HG02938 (cell line): ENCODE results near the gene AKT1.
"Not testable (repeated sequence)": the region's sequence is repeated elsewhere in the genome, so short reads cannot be mapped to it uniquely, and the experiment has no call there.

ENCODE experiments used
- ATAC-seq: cut with Tn5 transposase; IDR thresholded peaks from one replicate; pipeline ENCODE4 v1.9.1; 2021; ENCODE audit warnings: mild to moderate bottlenecking, moderate library complexity; ENCODE audit not compliant: unreplicated experiment

AKT1 gene

DNA sequence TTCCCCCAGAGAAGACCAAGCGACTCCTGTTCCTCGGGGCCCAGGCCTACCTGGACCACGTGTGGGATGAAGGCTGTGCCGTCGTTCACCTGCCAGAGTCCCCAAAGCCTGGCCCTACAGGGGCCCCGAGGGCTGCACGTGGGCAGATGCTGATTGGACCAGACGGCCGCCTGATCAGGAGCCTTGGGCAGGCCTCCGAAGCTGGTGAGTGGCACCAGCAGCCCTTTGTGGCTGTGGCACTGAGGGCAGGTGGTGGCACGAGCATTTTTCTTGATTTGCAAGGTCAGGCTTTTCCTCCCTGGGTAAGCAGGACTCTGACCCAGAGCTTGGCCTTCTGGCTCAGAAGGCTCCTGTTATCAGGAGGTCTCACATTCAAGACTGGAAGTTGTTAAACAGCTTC lies 39.9 kb downstream of the AKT1 start:
- ATAC-seq, result no peak

DNA sequence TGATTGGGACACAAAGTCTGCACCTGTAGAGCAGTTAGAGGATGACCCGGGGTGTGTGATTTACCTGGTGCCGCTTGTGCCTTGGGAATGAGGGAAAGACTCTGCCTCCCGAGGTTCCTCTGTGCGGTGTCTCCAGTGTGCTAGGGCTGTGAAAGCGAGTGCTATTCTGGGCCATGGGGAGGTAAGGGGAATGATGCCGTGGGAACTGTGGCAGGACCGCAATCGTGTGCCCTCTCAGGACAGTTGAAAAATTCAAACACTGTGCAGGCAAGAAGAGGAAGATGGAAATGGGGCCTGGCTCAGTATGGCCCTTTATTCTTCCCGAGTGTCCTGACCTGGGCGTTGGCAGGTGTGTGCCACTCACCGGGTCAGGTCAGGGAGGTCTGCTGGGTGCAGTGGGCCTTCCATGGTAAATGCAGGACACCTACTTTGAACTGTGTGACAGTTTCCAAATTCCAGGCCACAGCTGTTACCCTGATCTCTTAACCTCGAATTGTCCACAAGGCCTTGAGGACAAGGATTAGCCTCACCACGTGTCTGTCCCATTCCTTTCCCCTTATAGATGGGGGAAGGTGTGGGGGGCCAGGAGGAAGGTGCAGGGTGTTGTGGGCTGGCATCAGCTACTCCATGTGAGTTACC lies 41.2 kb downstream of the AKT1 start:
- no peak for ATAC-seq

DNA sequence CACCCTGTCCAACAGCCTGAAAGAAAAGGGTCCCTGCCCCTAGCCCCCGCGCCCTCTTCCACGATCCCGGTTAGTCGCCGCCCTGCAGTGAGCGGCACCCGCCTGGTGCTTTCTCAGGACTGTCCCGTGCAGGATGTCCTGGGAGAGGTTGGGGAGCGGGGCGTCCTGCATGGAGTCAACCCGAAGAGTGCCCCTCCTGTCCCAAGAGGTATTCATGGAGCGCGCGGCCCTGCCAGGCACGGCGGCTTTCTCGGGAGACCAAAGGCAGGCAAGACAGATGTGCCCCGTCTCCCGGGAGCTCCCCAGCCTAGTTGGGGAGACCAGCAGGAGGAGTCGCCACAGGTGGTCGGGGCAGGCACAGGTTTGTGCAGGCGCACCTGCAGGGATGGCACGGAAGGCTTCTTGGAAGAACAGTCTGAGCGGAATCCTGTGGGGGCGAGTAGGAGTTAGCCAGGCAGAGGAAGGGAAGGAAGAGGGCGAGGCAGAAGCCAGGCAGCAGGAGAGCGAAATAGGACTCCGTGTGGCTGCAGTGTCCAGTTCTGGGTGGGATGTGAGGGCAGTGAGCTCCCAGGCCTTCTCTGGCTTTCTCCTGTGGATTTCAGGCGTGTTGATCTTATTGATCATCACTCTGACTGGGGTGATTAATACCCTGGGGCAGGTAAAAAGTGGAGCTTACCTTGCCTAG lies 41.9 kb downstream of the AKT1 start:
- no peak for ATAC-seq

DNA sequence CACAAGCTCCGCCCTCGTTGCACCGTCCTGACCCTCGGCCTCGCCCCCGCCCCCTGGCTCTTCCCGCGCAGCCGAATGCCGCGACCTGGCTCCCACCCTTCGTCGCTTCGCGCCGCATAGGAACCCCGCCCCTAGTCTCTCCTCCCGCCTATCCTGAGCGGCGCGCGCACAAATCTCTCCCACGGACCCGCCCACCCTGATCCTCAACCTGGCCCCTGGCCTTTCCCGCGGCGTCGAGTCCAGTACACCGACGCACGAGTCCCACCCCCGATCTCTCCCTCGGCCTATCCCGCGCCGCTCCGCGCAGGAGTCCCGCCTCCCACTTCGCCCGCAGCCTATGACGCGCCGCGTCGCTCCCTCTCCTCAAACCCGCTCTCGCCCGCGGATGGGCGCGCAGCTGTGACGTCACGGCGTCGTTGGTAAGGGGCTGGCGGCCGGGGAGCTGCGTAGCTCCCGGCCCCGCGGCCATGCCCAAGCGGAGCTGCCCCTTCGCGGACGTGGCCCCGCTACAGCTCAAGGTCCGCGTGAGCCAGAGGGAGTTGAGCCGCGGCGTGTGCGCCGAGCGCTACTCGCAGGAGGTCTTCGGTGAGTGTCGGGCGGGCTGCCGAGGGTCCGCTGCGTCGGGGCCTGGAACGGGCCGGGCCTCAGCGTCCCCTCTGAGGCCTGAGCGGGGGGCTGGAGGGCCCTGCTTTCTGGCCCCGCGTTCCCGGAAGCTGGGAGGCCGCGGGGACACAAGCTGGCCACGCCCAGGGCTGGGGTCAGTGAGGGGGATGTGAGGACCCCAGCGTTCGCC lies 42.6 kb downstream of the AKT1 start, which contains the start of gene SIVA1:
TSS of gene SIVA1 (plus strand) at position 413 of the 793 bp plus-strand sequence. CDS start at position 468, 55 bp downstream.
- peak; percentile 88 for ATAC-seq

DNA sequence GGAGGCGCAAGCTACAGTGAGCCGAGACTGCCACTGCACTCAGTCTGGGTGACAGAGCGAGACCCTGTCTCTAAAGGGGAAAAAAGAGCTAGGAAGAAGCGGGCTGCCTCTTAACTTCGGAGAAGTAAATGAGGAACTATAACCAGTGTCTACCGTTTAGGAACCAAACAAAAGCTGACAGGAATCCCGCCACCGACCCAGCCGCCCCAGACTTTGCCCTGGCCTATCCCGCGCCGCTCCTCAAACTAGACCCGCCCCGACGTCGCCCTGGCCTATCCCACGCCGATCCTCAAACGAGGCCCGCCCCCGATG lies 43.2 kb downstream of the AKT1 start:
- peak; percentile 77 for ATAC-seq

DNA sequence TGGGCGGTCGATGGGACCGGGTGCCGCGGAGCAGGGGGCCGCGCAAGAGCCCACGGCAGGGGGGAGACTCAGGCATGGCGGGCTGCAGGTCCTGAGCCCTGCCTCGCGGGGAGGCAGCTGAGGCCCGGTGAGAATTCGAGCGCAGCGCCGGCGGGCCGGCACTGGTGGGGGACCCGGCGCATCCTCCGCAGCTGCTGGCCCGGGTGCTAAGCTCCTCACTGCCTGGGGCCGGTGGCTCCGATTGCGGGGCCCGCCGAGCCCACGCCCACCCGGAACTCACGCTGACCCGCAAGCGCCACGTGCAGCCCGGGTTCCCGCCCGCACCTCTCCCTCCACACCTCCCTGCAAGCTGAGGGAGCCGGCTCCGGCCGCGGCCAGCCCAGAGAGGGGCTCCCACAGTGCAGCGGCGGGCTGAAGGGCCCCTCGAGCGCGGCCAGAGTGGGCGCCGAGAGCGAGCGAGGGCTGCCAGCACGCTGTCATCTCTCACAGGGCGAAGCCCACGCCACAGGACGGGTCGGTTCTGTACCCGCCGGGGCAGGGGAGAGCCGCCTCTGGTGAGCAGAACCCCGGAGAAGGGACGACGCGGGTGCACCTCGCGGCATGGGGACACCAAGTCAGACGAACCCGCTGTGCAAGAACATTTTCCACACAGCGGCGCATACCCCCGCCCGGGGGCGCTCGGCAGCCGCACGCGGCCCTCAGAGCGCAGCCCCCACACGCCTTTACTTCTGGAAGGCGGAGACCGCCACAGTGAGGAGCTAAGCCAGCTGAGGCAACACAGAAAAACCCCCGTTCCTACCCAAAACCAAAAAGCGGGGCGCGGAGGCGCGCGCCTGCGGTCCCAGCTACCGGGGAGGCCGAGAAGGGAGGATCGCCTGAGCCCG lies 43.8 kb downstream of the AKT1 start:
- no peak for ATAC-seq

DNA sequence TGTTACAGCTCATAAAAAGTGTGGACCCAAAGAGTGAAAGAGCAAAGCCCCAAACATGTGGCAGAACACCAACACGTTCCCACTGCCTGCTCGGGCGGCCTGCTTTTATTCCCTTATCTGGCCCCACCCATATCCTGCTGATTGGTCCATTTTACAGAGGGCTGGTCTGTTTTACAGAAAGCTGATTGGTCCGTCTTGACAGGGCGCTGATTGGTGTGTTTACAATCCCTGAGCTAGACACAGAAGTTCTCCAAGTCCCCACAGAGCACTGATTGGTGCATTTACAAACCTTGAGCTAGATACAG lies 44.8 kb downstream of the AKT1 start:
- ATAC-seq, result not testable (repeated sequence)

DNA sequence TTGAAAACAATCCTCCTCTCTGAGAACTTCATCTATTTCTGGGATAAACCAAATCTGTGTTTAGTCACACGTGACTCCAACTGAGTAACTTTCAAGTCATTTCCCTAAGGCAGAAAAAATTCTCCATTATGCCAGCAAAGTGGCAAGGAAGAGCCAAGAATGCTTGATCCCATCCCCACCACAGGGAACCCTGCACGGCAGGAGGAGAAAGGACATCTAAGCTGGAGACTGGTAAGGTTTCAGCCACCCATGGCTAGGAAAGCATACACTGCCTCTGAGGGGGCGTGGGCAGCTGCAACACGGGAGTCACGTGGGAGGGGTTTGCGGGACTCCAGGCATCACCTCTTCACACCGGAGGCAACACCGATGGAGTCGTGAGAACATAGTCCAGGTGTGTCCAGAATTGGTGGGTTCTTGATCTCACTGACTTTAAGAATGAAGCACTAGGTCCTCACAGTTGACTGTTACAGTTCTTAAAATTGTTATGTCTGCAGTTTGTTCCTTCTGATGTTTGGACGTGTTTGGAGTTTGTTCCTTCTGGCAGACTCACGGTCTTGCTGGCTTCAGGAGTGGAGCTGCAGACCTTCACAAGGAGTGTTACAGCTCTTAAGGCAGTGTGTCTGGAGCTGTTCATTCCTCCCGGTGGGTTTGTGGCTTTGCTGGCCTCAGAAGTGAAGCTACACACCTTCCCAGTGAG lies 45.3 kb downstream of the AKT1 start:
- no peak for ATAC-seq

DNA sequence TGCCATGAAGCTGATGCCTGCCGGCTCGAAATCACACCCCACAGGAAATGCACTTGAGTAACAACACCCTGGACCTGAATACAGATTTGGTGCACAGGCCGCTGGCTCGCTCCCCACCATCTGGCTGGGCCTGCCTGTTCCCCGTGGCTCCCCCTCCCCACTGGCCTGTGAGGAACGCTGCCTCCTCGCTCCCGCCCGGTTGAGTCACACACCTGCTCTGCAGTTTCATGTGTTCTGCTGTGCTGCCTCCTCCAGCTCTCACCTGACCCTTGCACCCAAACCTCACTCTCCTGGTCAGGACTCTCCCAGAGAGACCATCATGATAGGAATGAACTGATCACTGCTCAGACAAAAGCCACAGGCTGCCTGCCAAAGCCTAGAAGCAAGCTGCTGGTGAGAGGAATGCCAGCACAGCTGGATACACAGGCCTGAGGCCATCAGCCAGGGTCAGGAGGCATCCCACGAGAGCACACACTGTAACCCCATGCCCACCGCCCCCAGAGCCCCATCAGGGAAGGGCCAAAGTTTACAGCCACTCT lies 46.4 kb downstream of the AKT1 start:
- ATAC-seq, result no peak

DNA sequence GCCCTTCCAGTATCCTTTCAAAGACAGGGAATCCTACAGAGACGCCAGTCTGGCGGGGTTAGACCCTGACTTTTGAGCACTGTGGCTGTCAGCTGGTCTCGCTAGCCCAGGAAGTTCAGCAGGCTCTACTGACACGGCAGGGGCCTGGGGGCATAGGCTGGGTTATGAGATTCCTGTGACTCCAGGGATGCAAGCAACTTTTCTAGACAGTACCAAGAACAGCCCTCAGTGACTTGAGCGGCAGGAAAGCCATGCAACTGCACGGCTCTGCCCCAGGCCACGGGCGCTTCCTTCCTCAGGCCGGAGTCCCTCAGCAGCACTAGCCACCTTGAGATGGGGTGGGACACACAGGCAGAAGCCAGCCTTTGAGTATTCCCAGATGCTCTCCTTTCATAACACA lies 47.7 kb downstream of the AKT1 start:
- no peak for ATAC-seq

DNA sequence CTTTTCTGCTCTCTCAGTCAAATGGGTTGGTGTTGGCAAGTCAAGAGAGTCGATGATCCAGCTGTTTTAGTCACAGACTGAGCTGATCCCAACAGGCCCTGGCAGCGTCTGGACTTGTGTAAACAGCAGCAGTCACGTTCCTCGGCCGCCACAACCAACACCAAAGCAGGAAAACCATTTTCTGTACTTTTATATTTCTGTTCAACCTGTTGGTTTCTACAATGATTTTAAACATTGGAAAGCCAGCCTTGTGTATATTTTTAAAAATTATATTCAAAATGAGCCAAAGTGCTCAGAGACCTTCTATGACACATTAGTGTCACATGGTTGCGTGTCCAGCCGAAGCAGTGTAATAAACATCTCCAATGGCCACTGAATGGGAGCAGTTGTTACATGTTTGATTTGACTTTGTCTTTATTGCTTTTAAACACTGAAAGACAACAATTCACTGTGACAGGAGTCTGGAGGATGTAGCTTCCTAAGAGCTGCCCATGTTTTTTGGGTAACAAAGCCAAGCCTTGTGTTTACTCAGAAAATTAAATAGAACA lies 48.5 kb downstream of the AKT1 start:
- ATAC-seq, result no peak

DNA sequence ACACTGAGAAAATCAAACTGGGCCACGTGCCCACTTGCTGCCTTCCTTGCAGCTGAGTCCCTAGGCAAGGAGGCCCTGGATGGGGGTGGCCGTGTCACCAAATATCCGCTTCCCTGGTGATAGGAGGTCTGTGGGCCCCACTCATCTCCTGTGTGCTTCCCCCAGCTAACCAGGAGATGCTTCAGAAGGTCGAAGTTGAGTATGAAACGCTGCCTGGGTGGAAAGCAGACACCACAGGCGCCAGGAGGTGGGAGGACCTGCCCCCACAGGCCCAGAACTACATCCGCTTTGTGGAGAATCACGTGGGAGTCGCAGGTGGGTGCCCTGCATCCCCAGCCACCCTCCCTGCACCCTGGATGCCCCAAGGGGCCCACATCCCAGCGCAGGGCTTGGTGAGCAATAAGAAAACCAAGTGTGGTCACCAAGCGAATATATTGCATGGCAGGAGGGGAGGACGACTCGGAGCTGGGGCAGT lies 49.4 kb downstream of the AKT1 start:
- ATAC-seq, result no peak

DNA sequence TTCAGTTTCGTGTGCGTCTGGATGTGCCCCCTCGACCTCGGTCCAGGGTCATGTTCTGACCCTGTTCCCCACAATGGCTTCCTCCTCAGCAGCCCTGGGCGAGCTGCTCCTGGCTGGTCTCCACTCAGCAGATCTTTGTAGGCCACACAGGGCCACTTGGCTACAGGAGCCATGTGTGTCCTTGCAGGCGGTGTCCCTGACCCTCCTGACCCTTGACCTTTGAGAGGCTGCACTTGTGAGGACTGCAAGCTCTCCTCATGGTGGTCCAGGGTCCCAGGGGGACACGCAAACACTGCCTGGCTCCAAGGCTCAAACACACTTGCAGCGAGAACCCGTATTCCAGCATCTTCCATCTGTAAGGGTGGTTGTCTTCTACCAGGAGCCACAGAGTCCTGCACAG lies 50.1 kb downstream of the AKT1 start:
- ATAC-seq, result no peak

DNA sequence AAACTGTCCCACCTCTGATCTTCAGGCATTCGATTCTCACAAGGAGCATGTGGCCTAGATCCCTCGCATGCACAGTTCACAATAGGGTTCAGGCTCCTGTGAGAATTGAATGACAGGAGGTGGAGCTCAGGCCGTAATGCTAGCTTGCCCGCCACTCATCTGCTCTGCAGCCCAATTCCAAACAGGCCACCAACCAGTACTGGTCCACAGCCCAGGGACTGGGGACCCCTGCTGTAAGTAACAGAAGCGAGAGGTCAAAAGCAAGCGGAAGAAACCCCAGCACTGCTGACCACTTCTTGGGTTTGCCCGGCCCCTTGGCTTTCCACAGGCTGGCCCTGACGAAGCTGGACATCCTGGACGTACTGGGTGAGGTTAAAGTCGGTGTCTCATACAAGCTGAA lies 51.1 kb downstream of the AKT1 start:
- ATAC-seq, result no peak

DNA sequence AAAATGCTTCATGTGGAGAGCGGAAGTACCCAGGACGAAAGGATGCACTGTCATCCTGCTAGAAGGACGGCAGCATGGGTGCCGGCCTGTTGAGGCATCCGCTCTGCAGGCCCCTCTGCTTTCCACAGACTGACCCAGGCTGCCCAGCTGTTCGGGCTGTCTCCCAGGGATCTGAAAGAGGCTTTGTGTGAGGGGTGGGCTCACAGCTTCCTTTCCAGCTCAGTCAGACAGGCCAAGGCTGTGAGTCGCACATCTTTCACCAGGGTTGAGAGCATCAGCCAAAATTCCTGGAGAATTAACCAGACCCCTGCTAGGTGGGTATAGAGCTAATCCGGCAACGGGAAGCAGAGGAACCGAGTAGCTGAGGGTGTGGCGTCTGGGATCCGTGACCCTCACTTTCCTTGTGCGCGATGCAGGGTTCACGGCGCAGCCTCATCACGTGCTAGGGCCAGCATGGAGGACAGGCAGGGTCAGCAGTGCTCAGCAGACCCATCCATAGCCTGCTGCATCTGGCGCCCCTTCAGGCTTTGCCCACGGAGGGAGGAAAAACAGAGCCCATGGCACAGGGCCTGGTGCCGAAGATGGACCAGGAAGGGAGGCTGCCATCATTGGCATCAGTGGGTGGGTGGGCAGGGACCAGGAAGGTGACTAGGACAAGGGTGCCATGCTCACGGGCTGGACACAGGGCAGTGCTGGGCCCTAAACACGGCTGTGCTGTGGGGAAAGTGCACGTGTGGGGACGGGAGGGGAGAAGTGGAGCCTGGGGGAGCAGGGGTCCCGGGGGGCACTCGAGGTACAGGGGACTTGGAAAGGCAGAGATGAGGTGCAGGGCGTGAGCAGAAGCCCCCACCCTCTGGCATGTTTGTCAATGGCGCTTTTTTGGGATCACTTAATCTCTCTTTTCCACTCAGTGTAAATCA lies 51.8 kb downstream of the AKT1 start:
- no peak for ATAC-seq

DNA sequence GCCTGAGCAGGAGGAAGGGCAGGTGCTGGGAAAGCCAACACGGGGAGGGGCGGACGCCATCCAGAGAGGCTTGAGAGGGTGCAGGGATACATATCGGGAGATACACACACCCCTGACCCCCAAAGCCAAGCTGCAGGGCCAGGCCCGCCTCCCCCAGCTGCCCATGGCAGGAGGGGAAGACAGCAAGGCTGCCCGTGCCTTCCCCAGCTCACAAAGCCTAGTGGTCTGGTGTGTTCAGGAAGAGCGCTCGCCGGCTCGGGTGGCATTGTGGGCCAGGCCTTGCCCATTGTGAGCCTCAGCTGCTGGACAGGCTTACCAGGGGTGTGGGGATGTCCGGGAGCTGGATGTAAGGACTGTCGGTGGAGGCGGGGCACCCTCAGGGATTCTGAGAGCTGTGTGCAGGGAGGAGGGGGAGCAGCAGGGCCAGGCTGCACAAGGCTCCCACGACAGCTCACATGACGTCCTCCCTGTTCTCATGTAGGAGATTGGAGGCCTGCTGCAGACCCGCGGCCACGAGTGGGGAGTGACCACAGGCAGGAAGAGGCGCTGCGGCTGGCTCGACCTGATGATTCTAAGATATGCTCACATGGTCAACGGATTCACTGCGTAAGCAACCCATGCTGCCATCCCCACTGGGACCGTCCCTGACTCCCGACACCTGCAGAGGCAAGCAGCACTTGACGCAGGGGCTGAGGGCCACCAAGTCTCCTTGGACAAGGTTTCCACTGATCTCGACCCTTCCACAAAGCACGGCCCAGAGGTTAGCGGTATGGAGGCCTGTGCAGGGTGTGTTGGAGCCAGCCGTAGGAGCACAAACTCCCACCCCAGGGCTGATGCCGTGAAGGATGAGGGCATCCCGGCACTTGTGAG lies 52.7 kb downstream of the AKT1 start:
- ATAC-seq, result no peak

DNA sequence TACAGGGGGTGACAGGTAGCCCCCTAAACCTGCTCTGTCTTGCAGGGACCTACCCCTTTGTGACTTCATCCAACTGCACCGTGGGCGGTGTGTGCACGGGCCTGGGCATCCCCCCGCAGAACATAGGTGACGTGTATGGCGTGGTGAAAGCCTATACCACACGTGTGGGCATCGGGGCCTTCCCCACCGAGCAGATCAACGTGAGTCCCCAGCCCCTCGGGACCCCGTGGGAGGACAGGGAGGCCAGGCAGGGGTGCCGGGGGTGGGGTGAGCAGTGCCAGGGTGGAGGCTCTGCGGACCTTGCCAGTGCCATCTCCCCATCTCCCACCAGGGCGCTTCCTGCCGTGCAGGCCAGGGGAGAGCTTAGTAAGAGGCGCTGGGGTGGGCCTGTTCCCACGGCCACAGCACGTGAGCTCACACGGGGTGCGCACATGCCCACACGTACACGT lies 53.7 kb downstream of the AKT1 start:
- no peak for ATAC-seq
